ENCODE results near the gene ABCA4.

The ABCA4 gene

DNA sequence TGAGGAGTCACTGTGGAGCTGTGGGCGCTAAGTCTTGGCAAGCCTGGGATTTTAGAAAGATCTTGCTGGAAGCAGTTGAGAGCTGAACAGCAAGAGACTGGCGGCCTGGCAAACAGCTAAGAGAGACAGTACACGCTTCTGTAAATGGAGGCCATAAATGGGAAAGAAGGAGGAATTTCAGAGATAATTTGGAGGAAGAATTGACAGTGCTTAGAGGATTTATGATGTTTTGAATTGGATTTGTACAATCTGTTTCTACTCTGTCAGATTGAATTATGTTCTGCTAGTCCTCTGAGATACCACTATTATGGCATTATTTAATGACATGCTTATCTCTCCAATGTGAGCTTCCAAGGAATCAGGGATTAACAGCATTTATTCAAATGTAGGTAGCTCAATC is 50.1 kb downstream of the ABCA4 start:
- H3K27me3 ChIP-seq (ENCODE audit: insufficient read depth, low read length, poor library complexity), result no peaks in the 10 kb centered on the region
- no peak for ATAC-seq (ENCODE audit: insufficient read depth, low read depth)
- H3K36me3 ChIP-seq (ENCODE audit: insufficient read depth, low read length), result no peaks in the 10 kb centered on the region
- no peak overlapping the region for H3K9ac ChIP-seq (ENCODE audit: low read depth, low read length)
- peak overlapping the region; percentile 15; the same call in 1 of the 2 replicates for H2AFZ ChIP-seq (ENCODE audit: low read depth, low read length)
- H3K4me2 ChIP-seq (ENCODE audit: insufficient read depth, low read length), result no peak overlapping the region
- no peak overlapping the region for H3K4me3 ChIP-seq (ENCODE audit: low read depth in 1 of 2, low read length in 2 of 2)
- peaks cover 42% of the 10 kb centered on the region for H3K4me1 ChIP-seq (ENCODE audit: insufficient read depth, low read length)
- TF ChIP-seq, protein P1, sequence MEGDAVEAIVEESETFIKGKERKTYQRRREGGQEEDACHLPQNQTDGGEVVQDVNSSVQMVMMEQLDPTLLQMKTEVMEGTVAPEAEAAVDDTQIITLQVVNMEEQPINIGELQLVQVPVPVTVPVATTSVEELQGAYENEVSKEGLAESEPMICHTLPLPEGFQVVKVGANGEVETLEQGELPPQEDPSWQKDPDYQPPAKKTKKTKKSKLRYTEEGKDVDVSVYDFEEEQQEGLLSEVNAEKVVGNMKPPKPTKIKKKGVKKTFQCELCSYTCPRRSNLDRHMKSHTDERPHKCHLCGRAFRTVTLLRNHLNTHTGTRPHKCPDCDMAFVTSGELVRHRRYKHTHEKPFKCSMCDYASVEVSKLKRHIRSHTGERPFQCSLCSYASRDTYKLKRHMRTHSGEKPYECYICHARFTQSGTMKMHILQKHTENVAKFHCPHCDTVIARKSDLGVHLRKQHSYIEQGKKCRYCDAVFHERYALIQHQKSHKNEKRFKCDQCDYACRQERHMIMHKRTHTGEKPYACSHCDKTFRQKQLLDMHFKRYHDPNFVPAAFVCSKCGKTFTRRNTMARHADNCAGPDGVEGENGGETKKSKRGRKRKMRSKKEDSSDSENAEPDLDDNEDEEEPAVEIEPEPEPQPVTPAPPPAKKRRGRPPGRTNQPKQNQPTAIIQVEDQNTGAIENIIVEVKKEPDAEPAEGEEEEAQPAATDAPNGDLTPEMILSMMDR (IDR thresholded peaks at IDR 0.05; ENCODE audit: borderline replicate concordance, extremely low read depth, low read length, poor library complexity, severe bottlenecking), result no peak
- no peak for TF ChIP-seq EZH2 (IDR thresholded peaks at IDR 0.05; ENCODE audit: borderline replicate concordance, low read depth, low read length, severe bottlenecking)
- no peak for DNase-seq
- H3K9me3 ChIP-seq (ENCODE audit: insufficient read depth, low read length, severe bottlenecking), result no peaks in the 10 kb centered on the region
- H3K79me2 ChIP-seq (ENCODE audit: insufficient read depth, low read length), result no peaks in the 10 kb centered on the region
- no peaks in the 10 kb centered on the region for H4K20me1 ChIP-seq (ENCODE audit: insufficient read depth, low read length)
- H3K27ac ChIP-seq (ENCODE audit: low read length), result no peak overlapping the region

DNA sequence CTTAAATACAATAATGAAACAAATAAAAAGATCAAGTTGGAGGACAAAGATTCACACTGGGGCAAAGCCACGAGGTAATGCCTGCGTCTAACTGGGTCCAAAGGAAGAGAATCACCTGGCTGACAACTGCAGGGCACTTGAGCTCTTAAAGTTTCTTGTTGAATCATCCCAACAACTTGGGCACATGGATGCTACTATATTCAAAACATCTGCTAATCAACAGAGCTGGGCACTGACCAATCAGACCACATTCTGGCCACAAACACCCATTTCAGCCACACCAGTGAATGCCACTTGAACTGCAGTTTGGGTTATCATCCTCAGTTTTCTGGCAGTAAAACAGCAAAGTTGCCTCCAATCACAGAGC is 51.0 kb downstream of the ABCA4 start:
- ATAC-seq (ENCODE audit: insufficient read depth, low read depth) (no peak), DNase-seq (no peak)
- no peak overlapping the region for H3K4me3 ChIP-seq (ENCODE audit: low read depth in 1 of 2, low read length in 2 of 2)
- H3K27ac ChIP-seq (ENCODE audit: low read length), result peak overlapping the region; percentile 23; the same call in 1 of the 2 replicates
- H3K4me2 ChIP-seq (ENCODE audit: insufficient read depth, low read length), result no peak overlapping the region
- no peak overlapping the region for H2AFZ ChIP-seq (ENCODE audit: low read depth, low read length)
- H3K79me2 ChIP-seq (ENCODE audit: insufficient read depth, low read length), result no peaks in the 10 kb centered on the region
- H3K9ac ChIP-seq (ENCODE audit: low read depth, low read length), result no peak overlapping the region
- peaks cover 42% of the 10 kb centered on the region for H3K4me1 ChIP-seq (ENCODE audit: insufficient read depth, low read length)
- TF ChIP-seq EZH2 (IDR thresholded peaks at IDR 0.05; ENCODE audit: borderline replicate concordance, low read depth, low read length, severe bottlenecking), result no peak
- TF ChIP-seq, protein P1 (IDR thresholded peaks at IDR 0.05; ENCODE audit: borderline replicate concordance, extremely low read depth, low read length, poor library complexity, severe bottlenecking), result no peak
- H4K20me1 ChIP-seq (ENCODE audit: insufficient read depth, low read length), result no peaks in the 10 kb centered on the region
- H3K36me3 ChIP-seq (ENCODE audit: insufficient read depth, low read length), result no peaks in the 10 kb centered on the region
- no peaks in the 10 kb centered on the region for H3K9me3 ChIP-seq (ENCODE audit: insufficient read depth, low read length, severe bottlenecking)
- H3K27me3 ChIP-seq (ENCODE audit: insufficient read depth, low read length, poor library complexity), result no peaks in the 10 kb centered on the region

DNA sequence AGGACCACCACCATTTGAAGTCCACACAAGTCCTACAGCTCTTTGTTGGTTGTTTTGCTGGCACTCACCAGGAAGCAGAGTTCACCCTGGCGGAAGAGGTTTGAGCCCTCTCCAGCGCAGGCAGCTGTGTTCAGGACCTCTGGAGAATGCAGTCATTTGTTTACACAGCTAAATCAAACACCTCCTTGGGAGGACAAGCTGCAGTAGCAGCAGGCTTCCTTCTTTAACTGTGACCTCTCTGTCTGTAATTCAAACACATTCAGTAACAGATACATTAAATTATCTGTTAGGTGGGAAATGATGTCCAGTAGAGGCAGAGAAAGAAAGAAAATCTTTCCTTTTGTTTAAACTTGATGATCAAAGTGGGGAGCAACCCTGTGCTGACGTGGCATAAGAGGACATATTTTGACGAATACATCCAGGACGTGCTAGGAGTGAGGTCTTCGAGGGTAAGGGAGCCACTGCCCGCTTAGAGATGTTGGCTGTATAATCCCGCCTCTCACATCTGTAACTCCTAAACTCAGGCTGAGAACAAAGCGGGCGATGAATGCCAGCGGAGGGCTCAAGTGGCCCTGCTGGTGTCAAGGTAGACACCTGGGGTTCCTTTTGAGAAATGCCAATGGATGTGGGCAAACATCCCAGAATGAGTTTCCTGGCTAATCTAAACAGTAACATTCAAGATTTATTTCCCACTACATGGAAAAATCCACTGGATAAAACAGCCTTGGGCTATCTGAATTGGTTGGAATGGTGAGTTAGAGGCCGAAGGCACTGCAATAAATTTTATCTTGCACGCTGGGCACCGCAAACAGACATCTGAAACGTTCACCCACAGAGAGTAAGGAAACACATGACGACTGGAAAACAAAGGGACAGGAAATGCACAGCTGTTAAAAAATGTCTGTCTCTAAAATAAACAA is 51.7 kb downstream of the ABCA4 start:
- Histone ChIP-seq H3K27me3 (ENCODE audit: insufficient read depth, low read length, poor library complexity) (no peaks in the 10 kb centered on the region), H3K79me2 (ENCODE audit: insufficient read depth, low read length) (no peaks in the 10 kb centered on the region), H2AFZ (ENCODE audit: low read depth, low read length) (no peak overlapping the region), H3K4me3 (ENCODE audit: low read depth in 1 of 2, low read length in 2 of 2) (no peak overlapping the region), H3K27ac (ENCODE audit: low read length) (peak overlapping the region; percentile 40), H3K9me3 (ENCODE audit: insufficient read depth, low read length, severe bottlenecking) (no peaks in the 10 kb centered on the region), H3K9ac (ENCODE audit: low read depth, low read length) (no peak overlapping the region), H3K36me3 (ENCODE audit: insufficient read depth, low read length) (no peaks in the 10 kb centered on the region), H3K4me2 (ENCODE audit: insufficient read depth, low read length) (no peak overlapping the region), H4K20me1 (ENCODE audit: insufficient read depth, low read length) (no peaks in the 10 kb centered on the region), H3K4me1 (ENCODE audit: insufficient read depth, low read length) (peaks cover 42% of the 10 kb centered on the region)
- no peak for DNase-seq
- no peak for TF ChIP-seq EZH2 (IDR thresholded peaks at IDR 0.05; ENCODE audit: borderline replicate concordance, low read depth, low read length, severe bottlenecking)
- TF ChIP-seq, protein P1 (IDR thresholded peaks at IDR 0.05; ENCODE audit: borderline replicate concordance, extremely low read depth, low read length, poor library complexity, severe bottlenecking), result no peak
- no peak for ATAC-seq (ENCODE audit: insufficient read depth, low read depth)

Measured in DND-41 (cell line).